Activated B cell treated with CpG ODN at 0.5 μM for 24 hours (primary cell): ENCODE results near the gene KCNG4. TPM values are rescaled to one million over a fixed set of nuclear protein-coding genes. Genes with fewer than 3 reads are reported as not detected.

Source experiments
- ATAC-seq: fragments of 200-7000 bp; cut with Tn5 transposase; one replicate; pipeline ENCODE4 v1.10.0; 2021; ENCODE audit warnings: low read depth, mild to moderate bottlenecking, moderate library complexity
- CTCF ChIA-PET: fragments of 350-600 bp; sonication (Branson Sonifier 250); formaldehyde crosslinking; loops from one replicate; lab custom pipeline; 2021; ENCODE audit warnings: antibody characterized with exemption; lab: Charles Lee
- POLR2A ChIA-PET: fragments of 350-600 bp; sonication (Branson Sonifier 250); formaldehyde crosslinking; loops from one replicate; lab custom pipeline; 2021; ENCODE audit warnings: antibody characterized with exemption; lab: Charles Lee
- DNase-seq: peaks from one replicate; pipeline ENCODE4 v3.0.0; 2022
- H3K27ac Mint-ChIP-seq: one replicate; pipeline ENCODE4 v1.8.0; 2020; ENCODE audit warnings: mixed read lengths
- H3K27me3 Mint-ChIP-seq: one replicate; pipeline ENCODE4 v1.8.0; 2021; ENCODE audit warnings: mixed read lengths
- H3K36me3 Mint-ChIP-seq: one replicate; pipeline ENCODE4 v1.8.0; 2021; ENCODE audit warnings: low read depth, mixed read lengths
- H3K4me1 Mint-ChIP-seq: one replicate; pipeline ENCODE4 v1.8.0; 2021; ENCODE audit warnings: mixed read lengths
- H3K4me3 Mint-ChIP-seq: one replicate; pipeline ENCODE4 v1.8.0; 2020; ENCODE audit warnings: mild to moderate bottlenecking, mixed read lengths
- H3K9me3 Mint-ChIP-seq: one replicate; pipeline ENCODE4 v1.8.0; 2020; ENCODE audit warnings: mixed read lengths
- intact Hi-C: fragments of 100-400 bp; cut with micrococcal nuclease; formaldehyde crosslinking; loops from one replicate; pipeline ENCODE4 v1.15.1; 2024
- total RNA-seq: library from RNA; stranded (reverse); gene quantifications from 2 replicates; pipeline ENCODE4 v1.2.3, GENCODE V29; 2022
- TF ChIP-seq, protein P1 (sequence below): fragments of 200-600 bp; IDR thresholded peaks from one replicate; pipeline ENCODE4 v1.8.0; 2022; ENCODE audit warnings: antibody characterized with exemption, mild to moderate bottlenecking

The KCNG4 gene
- total RNA-seq, 1 donor from 2014 or later = not detected

DNA sequence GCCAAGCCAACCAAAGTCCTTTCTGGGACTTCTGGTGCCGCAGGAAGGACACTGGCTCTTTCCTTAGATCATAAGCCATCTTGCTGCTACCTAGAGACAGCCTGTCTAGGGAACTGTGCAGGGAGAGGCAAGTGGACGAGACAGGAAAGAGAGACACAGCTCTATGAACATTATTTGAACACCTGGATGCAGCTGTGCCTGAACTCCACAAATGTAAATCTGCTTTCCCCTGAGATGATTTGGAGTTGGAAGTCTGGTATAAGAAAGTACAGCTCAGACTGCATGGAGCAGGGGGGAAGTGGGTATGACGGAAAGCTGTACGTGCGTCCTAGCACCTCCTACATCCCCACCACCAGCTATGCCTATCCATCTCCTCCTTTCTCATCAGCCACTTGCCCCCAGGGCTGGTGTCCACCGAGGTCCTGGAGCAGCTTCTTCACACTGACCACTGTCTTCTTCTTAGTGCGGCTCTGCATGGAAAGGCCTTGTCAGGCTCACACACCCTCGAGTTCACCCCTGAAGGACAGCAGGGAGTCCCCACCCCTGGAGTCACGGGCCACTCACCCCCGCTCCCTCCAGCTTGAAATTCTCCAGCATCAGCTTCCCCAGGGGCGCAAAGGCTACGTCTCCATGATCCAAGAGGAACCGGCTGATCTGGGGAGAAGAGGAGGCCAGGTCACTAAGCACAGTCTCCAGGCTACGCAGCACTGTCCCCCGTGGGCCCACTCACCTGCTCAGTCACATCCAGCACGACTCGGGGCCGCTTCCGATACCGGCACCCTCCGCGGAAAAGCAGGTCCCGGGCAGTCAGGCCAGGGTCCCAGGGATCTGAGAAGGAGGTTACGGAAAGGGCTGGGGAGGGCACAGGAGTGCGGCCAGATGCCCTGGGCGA, 56.9 kb downstream of the KCNG4 start:
- no peak for DNase-seq
- H3K4me1 Mint-ChIP-seq = peaks cover 18% of the 10 kb centered on the region
- H3K27me3 Mint-ChIP-seq = no peaks in the 10 kb centered on the region
- ChIA-PET POLR2A (no interaction called here), CTCF (interaction anchor here (0.8 kb wide), 1 partner anchor 97 kb away, joined by 3 read pairs; no protein-coding TSS in a partner anchor)
- intact Hi-C loops = loop anchor here (10.0 kb wide), 1 partner anchor 288 kb away; the partner anchor contains the start of gene MLYCD
- H3K4me3 Mint-ChIP-seq = no peak overlapping the region
- H3K36me3 Mint-ChIP-seq = peaks cover 63% of the 10 kb centered on the region
- H3K27ac Mint-ChIP-seq = no peak overlapping the region
- TF ChIP-seq, protein P1, sequence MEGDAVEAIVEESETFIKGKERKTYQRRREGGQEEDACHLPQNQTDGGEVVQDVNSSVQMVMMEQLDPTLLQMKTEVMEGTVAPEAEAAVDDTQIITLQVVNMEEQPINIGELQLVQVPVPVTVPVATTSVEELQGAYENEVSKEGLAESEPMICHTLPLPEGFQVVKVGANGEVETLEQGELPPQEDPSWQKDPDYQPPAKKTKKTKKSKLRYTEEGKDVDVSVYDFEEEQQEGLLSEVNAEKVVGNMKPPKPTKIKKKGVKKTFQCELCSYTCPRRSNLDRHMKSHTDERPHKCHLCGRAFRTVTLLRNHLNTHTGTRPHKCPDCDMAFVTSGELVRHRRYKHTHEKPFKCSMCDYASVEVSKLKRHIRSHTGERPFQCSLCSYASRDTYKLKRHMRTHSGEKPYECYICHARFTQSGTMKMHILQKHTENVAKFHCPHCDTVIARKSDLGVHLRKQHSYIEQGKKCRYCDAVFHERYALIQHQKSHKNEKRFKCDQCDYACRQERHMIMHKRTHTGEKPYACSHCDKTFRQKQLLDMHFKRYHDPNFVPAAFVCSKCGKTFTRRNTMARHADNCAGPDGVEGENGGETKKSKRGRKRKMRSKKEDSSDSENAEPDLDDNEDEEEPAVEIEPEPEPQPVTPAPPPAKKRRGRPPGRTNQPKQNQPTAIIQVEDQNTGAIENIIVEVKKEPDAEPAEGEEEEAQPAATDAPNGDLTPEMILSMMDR = no peak
- ATAC-seq = no peak
- H3K9me3 Mint-ChIP-seq = no peaks in the 10 kb centered on the region

DNA sequence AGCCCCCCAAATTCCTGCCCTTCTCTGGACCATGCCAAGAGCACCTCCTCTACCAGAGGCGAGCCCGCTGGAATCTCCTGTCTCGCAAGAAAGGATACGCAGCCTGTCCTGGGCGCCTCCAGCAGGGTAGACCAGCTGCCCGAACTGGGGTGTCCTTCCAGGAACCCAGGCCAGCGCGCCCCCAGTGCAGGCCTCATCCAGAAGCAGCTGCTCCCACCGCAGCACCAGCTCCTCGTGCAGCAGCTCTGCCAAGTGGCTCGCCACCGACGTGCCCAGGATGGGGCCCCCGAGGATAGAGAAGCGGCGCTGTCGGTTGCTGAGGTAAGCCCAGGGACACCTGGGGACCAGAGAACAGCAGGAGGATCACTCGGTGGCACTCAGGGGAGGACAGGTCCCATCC, 57.7 kb downstream of the KCNG4 start:
- Mint-ChIP-seq H3K27ac (no peak overlapping the region), H3K27me3 (no peaks in the 10 kb centered on the region), H3K9me3 (no peaks in the 10 kb centered on the region), H3K4me1 (peaks cover 18% of the 10 kb centered on the region), H3K36me3 (peaks cover 66% of the 10 kb centered on the region), H3K4me3 (no peak overlapping the region)
- intact Hi-C loops = loop anchor here (10.0 kb wide), 1 partner anchor 287 kb away; the partner anchor contains the start of gene MLYCD
- CTCF ChIA-PET = no interaction called here
- DNase-seq (no peak), ATAC-seq (no peak)
- TF ChIP-seq, protein P1 = no peak
- POLR2A ChIA-PET = no interaction called here

DNA sequence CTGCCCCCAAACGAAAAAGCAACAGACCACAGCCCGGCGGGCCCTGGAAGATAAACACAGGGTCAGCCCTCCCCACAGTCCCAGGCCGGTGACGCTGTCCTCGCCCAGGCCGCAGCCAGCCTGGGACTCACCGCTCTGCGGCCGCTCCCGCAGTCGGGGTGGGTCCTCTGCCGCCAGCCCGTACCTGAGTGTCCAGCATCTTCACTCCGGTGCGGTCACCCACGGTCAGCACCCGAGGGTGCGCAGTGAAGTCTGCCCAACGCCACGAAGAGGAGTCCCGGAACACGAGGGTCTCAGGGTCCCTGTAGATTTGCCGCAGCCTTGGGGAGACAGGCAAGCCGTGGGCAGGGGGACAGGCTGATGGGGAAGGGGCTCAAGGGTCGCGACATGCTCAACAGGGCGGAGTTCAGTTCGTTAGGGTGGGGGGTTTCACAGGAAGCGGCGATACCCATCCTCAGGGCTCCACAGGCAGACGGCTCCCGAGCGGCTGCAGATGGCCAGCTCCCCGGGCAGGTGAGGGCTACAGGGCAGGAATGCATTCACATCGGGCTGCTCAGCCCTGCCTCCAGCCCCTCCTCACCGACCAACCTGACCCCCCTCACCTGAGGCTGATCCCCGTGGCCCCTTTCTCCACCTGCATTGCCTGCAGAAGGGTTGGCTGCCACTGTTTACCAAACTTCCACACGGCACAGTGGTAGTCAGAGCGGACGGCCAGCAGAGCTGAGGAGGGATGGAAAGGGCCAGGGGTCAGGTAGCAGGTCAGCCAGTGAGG, 58.5 kb downstream of the KCNG4 start:
- Mint-ChIP-seq H3K27ac (no peak overlapping the region), H3K9me3 (no peaks in the 10 kb centered on the region), H3K4me1 (peaks cover 15% of the 10 kb centered on the region), H3K36me3 (peaks cover 63% of the 10 kb centered on the region), H3K27me3 (no peaks in the 10 kb centered on the region), H3K4me3 (no peak overlapping the region)
- ATAC-seq (no peak), DNase-seq (no peak)
- POLR2A ChIA-PET = interaction anchor here (0.6 kb wide), 1 partner anchor 931 kb away, joined by 5 read pairs; the partner anchor contains the start of gene CIBAR2
- CTCF ChIA-PET = no interaction called here
- TF ChIP-seq, protein P1 = no peak
- intact Hi-C loops = loop anchor here (10.0 kb wide), 1 partner anchor 287 kb away; the partner anchor contains the start of gene MLYCD

DNA sequence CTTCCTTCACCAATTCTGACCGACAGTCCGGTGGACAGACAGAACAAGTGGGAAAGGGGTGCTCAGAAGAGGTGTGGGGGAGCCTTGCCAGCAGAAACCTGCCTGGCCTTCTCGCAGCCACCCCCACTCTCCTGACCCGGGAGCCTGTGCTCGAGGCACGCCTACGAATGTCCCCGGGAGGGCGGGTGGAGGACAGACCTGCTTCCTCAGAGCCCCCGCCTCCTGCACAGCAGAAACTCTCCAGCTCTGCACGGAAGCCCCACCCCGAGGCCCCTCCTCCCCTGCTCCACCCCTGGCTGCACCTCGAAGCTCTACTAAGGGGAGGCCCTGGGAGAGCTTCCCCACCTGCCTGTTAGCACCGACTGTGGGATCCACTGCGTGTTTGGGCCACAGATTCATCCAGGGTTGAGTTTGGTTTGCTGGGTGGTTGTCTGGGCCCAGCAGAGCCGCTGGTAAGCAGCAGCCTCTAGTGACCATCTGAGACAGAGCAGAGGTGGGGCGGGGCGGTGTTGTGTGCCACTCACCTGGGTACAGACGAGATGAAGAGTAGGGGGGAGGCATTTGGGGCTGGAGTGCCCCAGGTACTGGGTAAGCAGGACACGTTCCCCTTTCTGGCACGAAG, 59.2 kb downstream of the KCNG4 start:
- ATAC-seq = no peak
- no peak overlapping the region for H3K27ac Mint-ChIP-seq
- intact Hi-C loops = loop anchor here (10.0 kb wide), 1 partner anchor 286 kb away; the partner anchor contains the start of gene MLYCD
- TF ChIP-seq, protein P1 = no peak
- H3K4me1 Mint-ChIP-seq = peaks cover 8% of the 10 kb centered on the region
- POLR2A ChIA-PET = interaction anchor here (0.6 kb wide), 1 partner anchor 932 kb away, joined by 5 read pairs; the partner anchor contains the start of gene CIBAR2
- no peak overlapping the region for H3K4me3 Mint-ChIP-seq
- H3K36me3 Mint-ChIP-seq = peaks cover 63% of the 10 kb centered on the region
- no peaks in the 10 kb centered on the region for H3K27me3 Mint-ChIP-seq
- DNase-seq = no peak
- CTCF ChIA-PET = no interaction called here
- H3K9me3 Mint-ChIP-seq = no peaks in the 10 kb centered on the region
